Muscle layer of duodenum (tissue), 2 donors: ENCODE data around the gene NECAB3.
A peak's percentile ranks its signal among the peaks of the same experiment; 100 is the strongest.

ENCODE experiments used
- H3K27ac ChIP-seq: one replicate; pipeline ENCODE4 v1.7.0; 2013; ENCODE audit warnings: mild to moderate bottlenecking, low read length
- H3K27me3 ChIP-seq: one replicate; pipeline ENCODE4 v1.7.0; 2013; ENCODE audit warnings: low read depth, mild to moderate bottlenecking, control low read depth, low read length
- H3K36me3 ChIP-seq, 2 donors: one replicate each; pipeline ENCODE4 v1.7.0; 2013; ENCODE audit warnings: low read length in 2 of 2, control low read depth in 1 of 2, mild to moderate bottlenecking in 1 of 2; ENCODE audit not compliant: insufficient read depth in 2 of 2, control insufficient read depth in 1 of 2
- H3K4me1 ChIP-seq, 2 donors: one replicate each; pipeline ENCODE4 v1.7.0; 2013; ENCODE audit warnings: low read length in 2 of 2, mild to moderate bottlenecking in 2 of 2, control low read depth in 1 of 2, moderate library complexity in 1 of 2; ENCODE audit not compliant: insufficient read depth in 2 of 2, control insufficient read depth in 1 of 2
- H3K4me3 ChIP-seq, 2 donors: one replicate each; pipeline ENCODE4 v1.7.0; 2013; ENCODE audit warnings: low read length in 2 of 2, low read depth in 1 of 2, mild to moderate bottlenecking in 1 of 2
- H3K9me3 ChIP-seq, 2 donors: one replicate each; pipeline ENCODE4 v1.7.0; 2013; ENCODE audit warnings: low read length in 2 of 2, control low read depth in 1 of 2, mild to moderate bottlenecking in 1 of 2; ENCODE audit not compliant: control insufficient read depth in 1 of 2
- donor health status: healthy.

The NECAB3 gene

GRCh38 chr20:33667245-33667675, 7.0 kb downstream of the NECAB3 start:
- Histone ChIP-seq H3K36me3 (peaks cover 0 to 4% of the 10 kb centered on the region in 2 donors), H3K27ac (no peak overlapping the region), H3K27me3 (no peaks in the 10 kb centered on the region), H3K4me1 (peaks cover 11 to 44% of the 10 kb centered on the region in 2 donors), H3K9me3 (no peaks in the 10 kb centered on the region), H3K4me3 (peak overlapping the region; percentile 59 to 80)

- H3K9me3 ChIP-seq, result no peaks in the 10 kb centered on the region
- H3K27ac ChIP-seq, result peak within 1 kb of the TSS; percentile 83
- H3K4me1 ChIP-seq, result peaks cover 11 to 42% of the 10 kb centered on the region in 2 donors
- H3K36me3 ChIP-seq, result peaks cover 0 to 4% of the 10 kb centered on the region in 2 donors
- peak within 1 kb of the TSS; percentile 59 to 80 for H3K4me3 ChIP-seq
- no peaks in the 10 kb centered on the region for H3K27me3 ChIP-seq
These were observed 7.7 kb downstream of the NECAB3 start, which contains the start of gene ACTL10 for GRCh38 chr20:33666293-33667244. Gene ACTL10 (plus strand): TSS chr20:33666943. CDS start chr20:33667498, 555 bp downstream.

GRCh38 chr20:33664762-33665144, 9.5 kb downstream of the NECAB3 start:
- Histone ChIP-seq H3K36me3 (peaks cover 0 to 9% of the 10 kb centered on the region in 2 donors), H3K27me3 (no peaks in the 10 kb centered on the region), H3K27ac (no peak overlapping the region), H3K4me3 (no peak overlapping the region), H3K9me3 (no peaks in the 10 kb centered on the region), H3K4me1 (peaks cover 11 to 42% of the 10 kb centered on the region in 2 donors)

GRCh38 chr20:33664085-33664761, 10.0 kb downstream of the NECAB3 start:
- Histone ChIP-seq H3K27me3 (no peaks in the 10 kb centered on the region), H3K9me3 (no peaks in the 10 kb centered on the region), H3K4me1 (peaks cover 11 to 42% of the 10 kb centered on the region in 2 donors), H3K4me3 (peak overlapping the region; percentile 78 to 93), H3K36me3 (peaks cover 0 to 14% of the 10 kb centered on the region in 2 donors), H3K27ac (peak overlapping the region; percentile 77)

DNA sequence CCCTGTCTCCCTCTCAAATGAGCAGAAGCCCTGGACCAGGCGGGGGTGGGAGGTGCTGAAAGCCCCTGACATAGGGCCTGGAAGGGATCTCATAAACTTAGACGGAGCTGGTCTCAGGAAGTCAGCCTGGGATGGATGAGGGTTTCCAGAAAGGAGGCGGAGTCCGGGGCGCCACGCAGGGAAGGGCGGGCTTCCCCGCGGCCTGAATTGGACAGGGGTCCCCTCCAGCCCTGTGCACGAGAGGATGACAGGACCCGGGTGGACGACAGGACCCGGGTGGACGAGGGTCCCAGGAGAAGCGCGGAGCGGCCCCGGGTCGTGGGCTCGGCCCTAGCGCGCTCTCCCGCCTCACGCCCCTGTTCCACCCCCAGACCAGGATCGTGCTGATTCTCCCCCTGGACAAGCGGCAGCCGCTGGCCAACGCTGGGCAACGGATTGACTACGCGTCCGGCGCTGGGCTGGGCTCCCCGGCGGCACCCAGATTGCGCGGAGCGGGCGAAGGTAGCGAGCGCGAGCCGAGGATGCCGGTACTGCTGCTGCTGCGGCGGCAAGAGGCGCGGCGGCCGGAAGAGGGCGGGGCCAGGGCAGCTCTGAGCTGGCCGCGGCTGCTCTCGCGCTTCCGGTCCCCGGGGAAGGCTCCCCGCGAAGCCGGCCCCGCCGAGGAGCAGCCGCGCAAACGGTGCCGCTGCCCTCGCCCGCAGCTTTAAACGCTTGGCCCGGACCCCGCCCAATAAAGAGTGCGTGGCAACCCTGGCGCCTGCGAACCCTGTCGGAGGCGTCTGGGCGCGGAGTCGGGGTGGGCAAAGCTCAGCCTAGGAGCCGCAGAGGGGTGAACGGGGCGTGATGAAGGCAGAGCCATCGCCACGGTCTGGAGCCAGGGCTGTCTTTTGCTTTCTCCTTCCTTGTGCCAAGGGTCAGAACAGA, 10.8 kb downstream of the NECAB3 start:
- Histone ChIP-seq H3K36me3 (peaks cover 0 to 22% of the 10 kb centered on the region in 2 donors), H3K4me1 (peaks cover 11 to 42% of the 10 kb centered on the region in 2 donors), H3K9me3 (no peaks in the 10 kb centered on the region), H3K27ac (peak overlapping the region; percentile 77), H3K4me3 (peak overlapping the region; percentile 78 to 93), H3K27me3 (no peaks in the 10 kb centered on the region)

DNA sequence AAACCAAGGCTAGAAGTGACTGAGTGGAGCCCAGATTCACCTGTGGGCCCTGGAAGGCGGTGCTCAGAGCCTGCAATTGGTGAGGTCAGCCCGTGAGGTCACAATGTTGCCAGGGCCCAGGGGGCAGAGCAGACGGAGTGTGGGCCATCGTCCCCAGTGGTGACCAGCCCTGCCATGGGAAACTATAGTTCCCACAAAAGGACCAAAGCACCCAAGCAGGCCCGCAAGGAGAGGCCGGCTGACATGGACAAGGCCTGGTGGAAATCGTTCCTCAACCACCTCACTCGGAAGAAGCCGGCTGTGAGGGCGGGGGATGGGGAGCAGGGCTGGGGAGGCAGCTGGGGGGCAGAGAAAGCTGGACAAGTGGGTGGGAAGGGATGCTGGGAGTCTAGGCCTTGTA, 12.1 kb downstream of the NECAB3 start, which contains the start of gene C20orf144:
Gene C20orf144, plus strand, starts transcription at position 156 of the 400 bp plus-strand sequence. Its CDS starts 19 bp downstream, at position 175.
- Histone ChIP-seq H3K36me3 (peaks cover 0 to 31% of the 10 kb centered on the region in 2 donors), H3K4me1 (peaks cover 11 to 30% of the 10 kb centered on the region in 2 donors), H3K9me3 (no peaks in the 10 kb centered on the region), H3K27me3 (no peaks in the 10 kb centered on the region), H3K27ac (peak within 1 kb of the TSS; percentile 60), H3K4me3 (peak within 1 kb of the TSS; percentile 78 to 93)

DNA sequence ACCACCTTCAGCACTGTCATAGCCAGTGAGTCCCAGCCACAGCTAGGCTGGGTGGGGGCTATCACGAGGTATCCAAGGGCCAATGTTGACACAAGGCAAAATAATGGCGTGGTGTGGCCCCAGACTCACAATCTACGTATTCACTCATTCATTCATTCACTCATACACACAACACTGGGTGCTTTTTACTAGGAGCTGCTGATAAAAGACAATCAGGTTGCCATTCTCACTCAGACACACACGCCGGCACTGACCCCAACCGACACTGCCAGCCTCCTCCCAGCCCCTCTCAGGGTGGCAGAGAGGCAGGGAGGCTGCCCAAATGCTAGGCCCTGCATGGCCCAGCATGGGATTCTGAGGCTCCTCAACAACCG, 13.6 kb downstream of the NECAB3 start:
- Histone ChIP-seq H3K27ac (no peak overlapping the region), H3K27me3 (no peaks in the 10 kb centered on the region), H3K36me3 (peaks cover 0 to 31% of the 10 kb centered on the region in 2 donors), H3K9me3 (no peaks in the 10 kb centered on the region), H3K4me1 (peaks cover 6 to 19% of the 10 kb centered on the region in 2 donors), H3K4me3 (no peak overlapping the region)

DNA sequence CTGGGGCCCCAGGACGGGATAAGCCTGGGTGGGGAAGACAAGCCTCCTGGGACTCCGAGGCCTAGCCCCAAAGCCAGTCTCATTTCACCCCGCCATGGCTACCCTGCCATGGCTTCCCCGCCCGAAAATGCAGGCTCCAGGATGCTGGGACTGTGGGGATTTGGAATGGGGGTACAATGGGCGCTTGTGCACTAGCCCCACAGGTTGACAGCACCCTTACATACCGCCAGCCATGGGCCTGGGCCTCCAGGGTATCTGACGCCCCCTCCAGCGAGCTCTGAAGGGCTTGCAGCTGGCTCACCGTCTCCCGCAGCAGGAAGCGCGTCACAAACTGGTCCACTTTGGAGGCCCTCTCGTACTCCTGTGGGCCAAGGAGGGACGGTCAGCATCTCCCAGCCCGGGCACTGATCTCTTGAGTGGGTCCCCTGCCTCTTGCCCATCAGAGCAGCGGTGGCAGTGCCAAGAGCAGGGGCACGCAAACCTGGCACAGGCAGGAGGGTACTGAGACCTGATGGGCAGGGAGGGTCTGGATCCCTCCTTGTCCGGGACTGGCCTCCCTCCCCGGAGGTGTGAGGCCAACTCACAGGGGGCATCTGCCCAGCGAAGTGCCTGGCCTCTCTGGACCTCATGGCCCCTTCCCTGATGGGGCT, 14.1 kb downstream of the NECAB3 start:
- H3K9me3 ChIP-seq, result no peaks in the 10 kb centered on the region
- peaks cover 0 to 31% of the 10 kb centered on the region in 2 donors for H3K36me3 ChIP-seq
- no peak overlapping the region for H3K27ac ChIP-seq
- peaks cover 6 to 19% of the 10 kb centered on the region in 2 donors for H3K4me1 ChIP-seq
- H3K4me3 ChIP-seq, result no peak overlapping the region
- H3K27me3 ChIP-seq, result no peaks in the 10 kb centered on the region

GRCh38 chr20:33659341-33660034, 14.7 kb downstream of the NECAB3 start:
- Histone ChIP-seq H3K36me3 (peaks cover 0 to 31% of the 10 kb centered on the region in 2 donors), H3K9me3 (no peaks in the 10 kb centered on the region), H3K27me3 (no peaks in the 10 kb centered on the region), H3K27ac (no peak overlapping the region), H3K4me1 (peaks cover 6 to 15% of the 10 kb centered on the region in 2 donors), H3K4me3 (no peak overlapping the region)

GRCh38 chr20:33658929-33659328, 15.3 kb downstream of the NECAB3 start:
- H3K27me3 ChIP-seq, result no peaks in the 10 kb centered on the region
- peaks cover 2 to 9% of the 10 kb centered on the region in 2 donors for H3K4me1 ChIP-seq
- H3K27ac ChIP-seq, result no peak overlapping the region
- H3K36me3 ChIP-seq, result peaks cover 0 to 31% of the 10 kb centered on the region in 2 donors
- H3K4me3 ChIP-seq, result no peak overlapping the region
- H3K9me3 ChIP-seq, result no peaks in the 10 kb centered on the region
